OCI-M2 (cell line): Measurements from ENCODE around the gene TREML2.
"Not testable (repeated sequence)": the region's sequence is repeated elsewhere in the genome, so short reads cannot be mapped to it uniquely, and the experiment has no call there.

ENCODE experiments used
- DNase-seq: peaks from one replicate; lab custom pipeline; 2025; ENCODE audit not compliant: unreplicated experiment; lab: John Stamatoyannopoulos, UW

Gene TREML2

GRCh38 chr6:41200901-41201763 lies at the start of gene TREML2:
Gene TREML2, minus strand, starts transcription at chr6:41201149. Its CDS starts 141 bp downstream, at chr6:41201008.
- DNase-seq = no peak

GRCh38 chr6:41247882-41248705 lies 47.1 kb upstream of the TREML2 start:
- DNase-seq = no peak

GRCh38 chr6:41247288-41247865 lies 46.4 kb upstream of the TREML2 start:
- DNase-seq = no peak

GRCh38 chr6:41246529-41246928 lies 45.6 kb upstream of the TREML2 start:
- DNase-seq = not testable (repeated sequence)

GRCh38 chr6:41239467-41240159 lies 38.7 kb upstream of the TREML2 start:
- DNase-seq = no peak

GRCh38 chr6:41237128-41237527 lies 36.2 kb upstream of the TREML2 start:
- DNase-seq = no peak

- DNase-seq = no peak
Observed at GRCh38 chr6:41236276-41236675, 35.3 kb upstream of the TREML2 start.

- DNase-seq = no peak
Observed at GRCh38 chr6:41232667-41233066, 31.7 kb upstream of the TREML2 start.

GRCh38 chr6:41231246-41231645 lies 30.3 kb upstream of the TREML2 start:
- no peak for DNase-seq

GRCh38 chr6:41229721-41230120 lies 28.8 kb upstream of the TREML2 start:
- DNase-seq = no peak

GRCh38 chr6:41228616-41229015 lies 27.7 kb upstream of the TREML2 start:
- DNase-seq = no peak

GRCh38 chr6:41228096-41228495 lies 27.1 kb upstream of the TREML2 start, which contains the start of gene TREML4:
Gene TREML4, plus strand, starts transcription at chr6:41228349. Its CDS starts 79 bp downstream, at chr6:41228428.
- no peak for DNase-seq

- no peak for DNase-seq
Observed at GRCh38 chr6:41226752-41227151, 25.8 kb upstream of the TREML2 start.

- DNase-seq = no peak
Observed at GRCh38 chr6:41224800-41225199, 23.9 kb upstream of the TREML2 start.

- no peak for DNase-seq
Observed at GRCh38 chr6:41222513-41222912, 21.6 kb upstream of the TREML2 start.

GRCh38 chr6:41222045-41222444 lies 21.1 kb upstream of the TREML2 start:
- no peak for DNase-seq

GRCh38 chr6:41216616-41217015 lies 15.7 kb upstream of the TREML2 start:
- no peak for DNase-seq

- no peak for DNase-seq
Observed at GRCh38 chr6:41215777-41216176, 14.8 kb upstream of the TREML2 start.

GRCh38 chr6:41214559-41215238 lies 13.8 kb upstream of the TREML2 start:
- no peak for DNase-seq

GRCh38 chr6:41209547-41210320 lies 8.8 kb upstream of the TREML2 start:
- no peak for DNase-seq
